ENCODE data around the gene TFCP2L1.

DNA sequence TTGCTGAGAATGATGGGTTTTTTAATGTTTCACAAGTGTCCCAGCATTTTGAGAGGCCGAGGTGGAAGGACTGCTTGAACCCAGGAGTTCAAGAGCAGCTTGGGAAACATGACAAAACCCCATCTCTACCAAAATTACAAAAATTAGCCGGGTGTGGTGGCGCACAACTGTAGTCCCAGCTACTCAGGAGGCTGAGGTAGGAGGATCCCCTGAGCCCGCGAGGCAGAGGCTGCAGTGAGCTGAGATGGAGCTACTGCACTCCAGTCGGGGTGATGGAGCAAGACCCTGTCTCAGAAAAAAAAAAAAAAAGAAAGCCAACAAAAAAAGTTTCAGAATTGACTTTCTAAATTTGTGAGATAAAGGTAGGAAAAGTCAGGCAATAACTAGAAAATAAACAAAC lies 8.7 kb downstream of the TFCP2L1 start:
- TF ChIP-seq EZH2 (IDR thresholded peaks at IDR 0.05; ENCODE audit: low read depth, unreplicated experiment) (no peak), EZH2phosphoT487 (IDR thresholded peaks at IDR 0.05; ENCODE audit: unreplicated experiment) (no peak), JUNB (IDR thresholded peaks at IDR 0.05; ENCODE audit: unreplicated experiment) (no peak), POLR2AphosphoS5 (IDR thresholded peaks at IDR 0.05; ENCODE audit: low read depth) (no peak), ZNF114 (CRISPR knock-in tag; IDR thresholded peaks at IDR 0.05) (no peak)
- TF ChIP-seq, protein P1, sequence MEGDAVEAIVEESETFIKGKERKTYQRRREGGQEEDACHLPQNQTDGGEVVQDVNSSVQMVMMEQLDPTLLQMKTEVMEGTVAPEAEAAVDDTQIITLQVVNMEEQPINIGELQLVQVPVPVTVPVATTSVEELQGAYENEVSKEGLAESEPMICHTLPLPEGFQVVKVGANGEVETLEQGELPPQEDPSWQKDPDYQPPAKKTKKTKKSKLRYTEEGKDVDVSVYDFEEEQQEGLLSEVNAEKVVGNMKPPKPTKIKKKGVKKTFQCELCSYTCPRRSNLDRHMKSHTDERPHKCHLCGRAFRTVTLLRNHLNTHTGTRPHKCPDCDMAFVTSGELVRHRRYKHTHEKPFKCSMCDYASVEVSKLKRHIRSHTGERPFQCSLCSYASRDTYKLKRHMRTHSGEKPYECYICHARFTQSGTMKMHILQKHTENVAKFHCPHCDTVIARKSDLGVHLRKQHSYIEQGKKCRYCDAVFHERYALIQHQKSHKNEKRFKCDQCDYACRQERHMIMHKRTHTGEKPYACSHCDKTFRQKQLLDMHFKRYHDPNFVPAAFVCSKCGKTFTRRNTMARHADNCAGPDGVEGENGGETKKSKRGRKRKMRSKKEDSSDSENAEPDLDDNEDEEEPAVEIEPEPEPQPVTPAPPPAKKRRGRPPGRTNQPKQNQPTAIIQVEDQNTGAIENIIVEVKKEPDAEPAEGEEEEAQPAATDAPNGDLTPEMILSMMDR (conservative IDR thresholded peaks at IDR 0.05; ENCODE audit: low read depth in 2 of 2) = no peak
- TF ChIP-seq, protein P2, sequence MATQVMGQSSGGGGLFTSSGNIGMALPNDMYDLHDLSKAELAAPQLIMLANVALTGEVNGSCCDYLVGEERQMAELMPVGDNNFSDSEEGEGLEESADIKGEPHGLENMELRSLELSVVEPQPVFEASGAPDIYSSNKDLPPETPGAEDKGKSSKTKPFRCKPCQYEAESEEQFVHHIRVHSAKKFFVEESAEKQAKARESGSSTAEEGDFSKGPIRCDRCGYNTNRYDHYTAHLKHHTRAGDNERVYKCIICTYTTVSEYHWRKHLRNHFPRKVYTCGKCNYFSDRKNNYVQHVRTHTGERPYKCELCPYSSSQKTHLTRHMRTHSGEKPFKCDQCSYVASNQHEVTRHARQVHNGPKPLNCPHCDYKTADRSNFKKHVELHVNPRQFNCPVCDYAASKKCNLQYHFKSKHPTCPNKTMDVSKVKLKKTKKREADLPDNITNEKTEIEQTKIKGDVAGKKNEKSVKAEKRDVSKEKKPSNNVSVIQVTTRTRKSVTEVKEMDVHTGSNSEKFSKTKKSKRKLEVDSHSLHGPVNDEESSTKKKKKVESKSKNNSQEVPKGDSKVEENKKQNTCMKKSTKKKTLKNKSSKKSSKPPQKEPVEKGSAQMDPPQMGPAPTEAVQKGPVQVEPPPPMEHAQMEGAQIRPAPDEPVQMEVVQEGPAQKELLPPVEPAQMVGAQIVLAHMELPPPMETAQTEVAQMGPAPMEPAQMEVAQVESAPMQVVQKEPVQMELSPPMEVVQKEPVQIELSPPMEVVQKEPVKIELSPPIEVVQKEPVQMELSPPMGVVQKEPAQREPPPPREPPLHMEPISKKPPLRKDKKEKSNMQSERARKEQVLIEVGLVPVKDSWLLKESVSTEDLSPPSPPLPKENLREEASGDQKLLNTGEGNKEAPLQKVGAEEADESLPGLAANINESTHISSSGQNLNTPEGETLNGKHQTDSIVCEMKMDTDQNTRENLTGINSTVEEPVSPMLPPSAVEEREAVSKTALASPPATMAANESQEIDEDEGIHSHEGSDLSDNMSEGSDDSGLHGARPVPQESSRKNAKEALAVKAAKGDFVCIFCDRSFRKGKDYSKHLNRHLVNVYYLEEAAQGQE (IDR thresholded peaks at IDR 0.05; ENCODE audit: unreplicated experiment) = no peak
- TF ChIP-seq, protein P3, sequence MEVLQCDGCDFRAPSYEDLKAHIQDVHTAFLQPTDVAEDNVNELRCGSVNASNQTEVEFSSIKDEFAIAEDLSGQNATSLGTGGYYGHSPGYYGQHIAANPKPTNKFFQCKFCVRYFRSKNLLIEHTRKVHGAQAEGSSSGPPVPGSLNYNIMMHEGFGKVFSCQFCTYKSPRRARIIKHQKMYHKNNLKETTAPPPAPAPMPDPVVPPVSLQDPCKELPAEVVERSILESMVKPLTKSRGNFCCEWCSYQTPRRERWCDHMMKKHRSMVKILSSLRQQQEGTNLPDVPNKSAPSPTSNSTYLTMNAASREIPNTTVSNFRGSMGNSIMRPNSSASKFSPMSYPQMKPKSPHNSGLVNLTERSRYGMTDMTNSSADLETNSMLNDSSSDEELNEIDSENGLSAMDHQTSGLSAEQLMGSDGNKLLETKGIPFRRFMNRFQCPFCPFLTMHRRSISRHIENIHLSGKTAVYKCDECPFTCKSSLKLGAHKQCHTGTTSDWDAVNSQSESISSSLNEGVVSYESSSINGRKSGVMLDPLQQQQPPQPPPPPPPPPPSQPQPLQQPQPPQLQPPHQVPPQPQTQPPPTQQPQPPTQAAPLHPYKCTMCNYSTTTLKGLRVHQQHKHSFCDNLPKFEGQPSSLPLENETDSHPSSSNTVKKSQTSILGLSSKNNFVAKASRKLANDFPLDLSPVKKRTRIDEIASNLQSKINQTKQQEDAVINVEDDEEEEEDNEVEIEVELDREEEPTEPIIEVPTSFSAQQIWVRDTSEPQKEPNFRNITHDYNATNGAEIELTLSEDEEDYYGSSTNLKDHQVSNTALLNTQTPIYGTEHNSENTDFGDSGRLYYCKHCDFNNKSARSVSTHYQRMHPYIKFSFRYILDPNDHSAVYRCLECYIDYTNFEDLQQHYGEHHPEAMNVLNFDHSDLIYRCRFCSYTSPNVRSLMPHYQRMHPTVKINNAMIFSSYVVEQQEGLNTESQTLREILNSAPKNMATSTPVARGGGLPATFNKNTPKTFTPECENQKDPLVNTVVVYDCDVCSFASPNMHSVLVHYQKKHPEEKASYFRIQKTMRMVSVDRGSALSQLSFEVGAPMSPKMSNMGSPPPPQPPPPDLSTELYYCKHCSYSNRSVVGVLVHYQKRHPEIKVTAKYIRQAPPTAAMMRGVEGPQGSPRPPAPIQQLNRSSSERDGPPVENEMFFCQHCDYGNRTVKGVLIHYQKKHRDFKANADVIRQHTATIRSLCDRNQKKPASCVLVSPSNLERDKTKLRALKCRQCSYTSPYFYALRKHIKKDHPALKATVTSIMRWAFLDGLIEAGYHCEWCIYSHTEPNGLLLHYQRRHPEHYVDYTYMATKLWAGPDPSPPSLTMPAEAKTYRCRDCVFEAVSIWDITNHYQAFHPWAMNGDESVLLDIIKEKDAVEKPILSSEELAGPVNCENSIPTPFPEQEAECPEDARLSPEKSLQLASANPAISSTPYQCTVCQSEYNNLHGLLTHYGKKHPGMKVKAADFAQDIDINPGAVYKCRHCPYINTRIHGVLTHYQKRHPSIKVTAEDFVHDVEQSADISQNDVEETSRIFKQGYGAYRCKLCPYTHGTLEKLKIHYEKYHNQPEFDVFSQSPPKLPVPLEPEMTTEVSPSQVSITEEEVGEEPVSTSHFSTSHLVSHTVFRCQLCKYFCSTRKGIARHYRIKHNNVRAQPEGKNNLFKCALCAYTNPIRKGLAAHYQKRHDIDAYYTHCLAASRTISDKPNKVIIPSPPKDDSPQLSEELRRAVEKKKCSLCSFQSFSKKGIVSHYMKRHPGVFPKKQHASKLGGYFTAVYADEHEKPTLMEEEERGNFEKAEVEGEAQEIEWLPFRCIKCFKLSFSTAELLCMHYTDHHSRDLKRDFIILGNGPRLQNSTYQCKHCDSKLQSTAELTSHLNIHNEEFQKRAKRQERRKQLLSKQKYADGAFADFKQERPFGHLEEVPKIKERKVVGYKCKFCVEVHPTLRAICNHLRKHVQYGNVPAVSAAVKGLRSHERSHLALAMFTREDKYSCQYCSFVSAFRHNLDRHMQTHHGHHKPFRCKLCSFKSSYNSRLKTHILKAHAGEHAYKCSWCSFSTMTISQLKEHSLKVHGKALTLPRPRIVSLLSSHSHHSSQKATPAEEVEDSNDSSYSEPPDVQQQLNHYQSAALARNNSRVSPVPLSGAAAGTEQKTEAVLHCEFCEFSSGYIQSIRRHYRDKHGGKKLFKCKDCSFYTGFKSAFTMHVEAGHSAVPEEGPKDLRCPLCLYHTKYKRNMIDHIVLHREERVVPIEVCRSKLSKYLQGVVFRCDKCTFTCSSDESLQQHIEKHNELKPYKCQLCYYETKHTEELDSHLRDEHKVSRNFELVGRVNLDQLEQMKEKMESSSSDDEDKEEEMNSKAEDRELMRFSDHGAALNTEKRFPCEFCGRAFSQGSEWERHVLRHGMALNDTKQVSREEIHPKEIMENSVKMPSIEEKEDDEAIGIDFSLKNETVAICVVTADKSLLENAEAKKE (CRISPR knock-in tag; IDR thresholded peaks at IDR 0.05) = no peak

Data from GM23338 (cell line).